Neural progenitor cell (in vitro differentiated cells): ENCODE data around the gene ANKRD2. TPM values are rescaled to one million over a fixed set of nuclear protein-coding genes. Genes with fewer than 3 reads are reported as not detected.
A peak's percentile ranks its signal among the peaks of the same experiment; 100 is the strongest.
"Not testable (repeated sequence)": the region's sequence is repeated elsewhere in the genome, so short reads cannot be mapped to it uniquely, and the experiment has no call there.

ENCODE experiments used
- DNase-seq: peaks from one replicate; pipeline ENCODE4 v3.0.0-alpha.2; 2016; ENCODE audit warnings: low spot score
- H2AFZ ChIP-seq: fragments of 200-600 bp; sonication (generic); replicated peaks from 2 replicates; pipeline ENCODE4 v1.6.1; 2016; ENCODE audit warnings: antibody characterized with exemption
- H3F3A ChIP-seq: fragments of 200-600 bp; sonication (generic); 2 replicates; pipeline ENCODE4 v1.6.1; 2016; ENCODE audit warnings: antibody characterized with exemption, low read depth
- H3K27ac ChIP-seq: fragments of 200-600 bp; sonication (generic); 2 replicates; pipeline ENCODE4 v1.5.1; 2016; ENCODE audit warnings: mild to moderate bottlenecking
- H3K27me3 ChIP-seq: fragments of 200-600 bp; sonication (generic); 2 replicates; pipeline ENCODE4 v1.6.1; 2016; ENCODE audit warnings: mild to moderate bottlenecking, moderate library complexity
- H3K36me3 ChIP-seq: fragments of 200-600 bp; sonication (generic); 2 replicates; pipeline ENCODE4 v1.5.1; 2016
- H3K4me1 ChIP-seq: fragments of 200-600 bp; sonication (generic); 2 replicates; pipeline ENCODE4 v1.6.1; 2016; ENCODE audit warnings: mixed run types
- H3K4me2 ChIP-seq: fragments of 200-600 bp; sonication (generic); 2 replicates; pipeline ENCODE4 v1.6.1; 2016
- H3K4me3 ChIP-seq: fragments of 200-600 bp; sonication (generic); 2 replicates; pipeline ENCODE4 v1.5.1; 2016
- H3K79me2 ChIP-seq: fragments of 200-600 bp; sonication (generic); 2 replicates; pipeline ENCODE4 v1.6.1; 2016; ENCODE audit warnings: low read depth
- H3K9ac ChIP-seq: fragments of 200-600 bp; sonication (generic); 2 replicates; pipeline ENCODE4 v1.6.1; 2016
- H3K9me3 ChIP-seq: fragments of 200-600 bp; sonication (generic); 2 replicates; pipeline ENCODE4 v1.5.1; 2016; ENCODE audit warnings: low read depth
- H4K20me1 ChIP-seq: fragments of 200-600 bp; sonication (generic); 2 replicates; pipeline ENCODE4 v1.6.1; 2016; ENCODE audit warnings: low read depth
- H3K27ac Mint-ChIP-seq: 3 replicates; pipeline ENCODE4 v1.8.0; 2021; ENCODE audit warnings: mixed read lengths
- H3K27me3 Mint-ChIP-seq: 2 replicates; pipeline ENCODE4 v1.8.0; 2022; ENCODE audit warnings: low read depth, mild to moderate bottlenecking, inconsistent platforms, moderate library complexity, mixed read lengths; ENCODE audit not compliant: insufficient read depth
- H3K36me3 Mint-ChIP-seq: 3 replicates; pipeline ENCODE4 v1.8.0; 2021; ENCODE audit warnings: mixed read lengths
- H3K4me1 Mint-ChIP-seq: 3 replicates; pipeline ENCODE4 v1.8.0; 2021; ENCODE audit warnings: mixed read lengths
- H3K4me3 Mint-ChIP-seq: 3 replicates; pipeline ENCODE4 v1.8.0; 2021; ENCODE audit warnings: mild to moderate bottlenecking, moderate library complexity, mixed read lengths
- H3K9me3 Mint-ChIP-seq: 3 replicates; pipeline ENCODE4 v1.8.0; 2020; ENCODE audit warnings: mixed read lengths
- EZH2 ChIP-seq: fragments of 200-600 bp; sonication (generic); IDR thresholded peaks from 2 replicates; pipeline ENCODE4 v1.6.1; 2017; ENCODE audit warnings: antibody characterized with exemption, mild to moderate bottlenecking, moderate library complexity
- EZH2phosphoT487 ChIP-seq: fragments of 200-600 bp; sonication (generic); IDR thresholded peaks from 2 replicates; pipeline ENCODE4 v1.6.1; 2017; ENCODE audit warnings: antibody characterized with exemption
- total RNA-seq: library from RNA; depleted of rRNA; stranded (reverse); fragments of >200 nt; gene quantifications from 2 replicates; pipeline ENCODE4 v1.2.3, GENCODE V29; 2015; ENCODE audit warnings: low replicate concordance
- TF ChIP-seq, protein P1 (sequence below): fragments of 200-600 bp; sonication (generic); IDR thresholded peaks from 2 replicates; pipeline ENCODE4 v1.5.1; 2017; ENCODE audit warnings: antibody characterized with exemption, mild to moderate bottlenecking

ANKRD2 gene
- total RNA-seq, 1 donor from 2014 or later: not detected

DNA sequence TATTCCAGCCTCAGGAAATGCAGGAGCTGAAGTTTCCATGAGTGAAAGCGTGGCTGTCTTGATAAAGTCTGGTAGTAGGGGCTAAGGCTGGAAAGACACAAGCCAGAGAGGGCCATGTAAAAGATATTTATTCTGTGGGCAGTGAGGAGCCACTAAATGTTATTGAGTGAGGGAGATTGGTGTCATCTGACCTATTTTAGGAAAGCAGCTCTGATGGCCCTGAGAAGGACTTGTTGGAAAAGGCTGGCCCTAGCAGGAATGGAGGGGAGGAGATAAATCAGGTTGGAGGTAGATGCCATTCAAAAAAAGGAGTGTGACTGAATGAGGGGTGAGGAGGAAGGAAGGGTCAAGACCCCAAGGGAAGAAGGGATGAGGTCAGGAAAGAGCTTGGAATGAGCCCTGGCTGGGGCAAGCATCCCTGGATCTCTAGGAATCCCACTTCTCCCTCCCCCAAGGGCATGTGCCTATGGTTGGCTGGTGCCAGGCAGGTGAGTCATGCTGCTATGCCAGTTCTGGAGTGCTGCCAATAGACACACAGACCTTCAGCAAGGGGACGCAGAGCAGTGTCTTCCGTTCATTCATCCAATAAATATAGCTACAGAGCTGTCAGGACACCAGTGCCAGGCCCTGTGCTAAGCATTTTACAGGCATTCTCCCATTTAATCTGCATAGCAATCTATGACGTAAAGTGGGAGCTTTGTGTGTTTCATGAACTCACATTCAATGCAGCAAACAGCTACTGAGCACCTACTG lies 2.0 kb downstream of the ANKRD2 start:
- DNase-seq: no peak

DNA sequence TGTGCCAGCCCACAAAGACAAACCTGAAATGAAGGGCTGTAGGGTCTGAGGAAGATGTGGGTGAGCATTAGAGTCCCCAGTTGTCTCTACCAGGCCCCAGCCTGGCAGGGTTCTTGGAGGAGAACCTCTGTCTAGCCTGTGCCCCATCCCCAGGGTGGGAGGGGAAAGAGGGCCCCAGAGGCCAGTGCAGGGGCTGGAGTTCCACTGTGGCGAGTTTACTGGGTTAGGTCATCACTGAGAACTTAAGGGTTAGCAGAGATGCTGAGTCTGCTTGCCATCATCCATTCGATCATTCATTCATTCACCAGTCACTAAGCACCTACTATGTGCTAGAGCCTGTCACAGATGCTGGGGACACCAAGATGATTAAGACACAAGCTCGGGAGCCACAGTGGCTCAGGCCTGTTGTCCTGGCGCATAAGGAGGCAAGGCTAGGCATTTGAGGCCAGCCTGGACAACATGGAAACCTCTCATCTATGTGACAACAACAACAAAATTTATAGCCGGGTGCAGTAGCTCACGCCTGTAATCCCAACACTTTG lies 2.6 kb downstream of the ANKRD2 start:
- H3K4me3 Mint-ChIP-seq: no peak overlapping the region
- Histone ChIP-seq H3K36me3 (no peaks in the 10 kb centered on the region), H3K9ac (no peak overlapping the region), H2AFZ (no peak overlapping the region), H4K20me1 (no peaks in the 10 kb centered on the region), H3F3A (no peaks in the 10 kb centered on the region), H3K79me2 (no peaks in the 10 kb centered on the region), H3K4me3 (no peak overlapping the region), H3K27ac (no peak overlapping the region), H3K9me3 (no peaks in the 10 kb centered on the region), H3K4me1 (no peaks in the 10 kb centered on the region), H3K4me2 (no peak overlapping the region), H3K27me3 (no peaks in the 10 kb centered on the region)
- H3K36me3 Mint-ChIP-seq: no peaks in the 10 kb centered on the region
- no peaks in the 10 kb centered on the region for H3K9me3 Mint-ChIP-seq
- H3K4me1 Mint-ChIP-seq: peaks cover 3% of the 10 kb centered on the region
- no peak overlapping the region for H3K27ac Mint-ChIP-seq
- no peak for DNase-seq
- no peak for TF ChIP-seq EZH2phosphoT487
- TF ChIP-seq, protein P1, sequence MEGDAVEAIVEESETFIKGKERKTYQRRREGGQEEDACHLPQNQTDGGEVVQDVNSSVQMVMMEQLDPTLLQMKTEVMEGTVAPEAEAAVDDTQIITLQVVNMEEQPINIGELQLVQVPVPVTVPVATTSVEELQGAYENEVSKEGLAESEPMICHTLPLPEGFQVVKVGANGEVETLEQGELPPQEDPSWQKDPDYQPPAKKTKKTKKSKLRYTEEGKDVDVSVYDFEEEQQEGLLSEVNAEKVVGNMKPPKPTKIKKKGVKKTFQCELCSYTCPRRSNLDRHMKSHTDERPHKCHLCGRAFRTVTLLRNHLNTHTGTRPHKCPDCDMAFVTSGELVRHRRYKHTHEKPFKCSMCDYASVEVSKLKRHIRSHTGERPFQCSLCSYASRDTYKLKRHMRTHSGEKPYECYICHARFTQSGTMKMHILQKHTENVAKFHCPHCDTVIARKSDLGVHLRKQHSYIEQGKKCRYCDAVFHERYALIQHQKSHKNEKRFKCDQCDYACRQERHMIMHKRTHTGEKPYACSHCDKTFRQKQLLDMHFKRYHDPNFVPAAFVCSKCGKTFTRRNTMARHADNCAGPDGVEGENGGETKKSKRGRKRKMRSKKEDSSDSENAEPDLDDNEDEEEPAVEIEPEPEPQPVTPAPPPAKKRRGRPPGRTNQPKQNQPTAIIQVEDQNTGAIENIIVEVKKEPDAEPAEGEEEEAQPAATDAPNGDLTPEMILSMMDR: no peak
- no peak for TF ChIP-seq EZH2
- peaks cover 3% of the 10 kb centered on the region for H3K27me3 Mint-ChIP-seq

More for the DNA sequence above, 2.0 kb downstream of the ANKRD2 start:
- Histone ChIP-seq H3K9me3 (no peaks in the 10 kb centered on the region), H2AFZ (no peak overlapping the region), H3F3A (no peaks in the 10 kb centered on the region), H3K4me3 (no peak overlapping the region), H3K36me3 (no peaks in the 10 kb centered on the region), H3K27me3 (no peaks in the 10 kb centered on the region), H3K79me2 (no peaks in the 10 kb centered on the region), H4K20me1 (no peaks in the 10 kb centered on the region), H3K27ac (no peak overlapping the region), H3K4me2 (no peak overlapping the region), H3K4me1 (no peaks in the 10 kb centered on the region), H3K9ac (no peak overlapping the region)
- Mint-ChIP-seq H3K27me3 (peaks cover 2% of the 10 kb centered on the region), H3K36me3 (no peaks in the 10 kb centered on the region), H3K4me3 (no peak overlapping the region), H3K9me3 (no peaks in the 10 kb centered on the region), H3K27ac (peak overlapping the region; percentile 23), H3K4me1 (peaks cover 3% of the 10 kb centered on the region)
- TF ChIP-seq EZH2: no peak
- TF ChIP-seq EZH2phosphoT487: no peak
- TF ChIP-seq, protein P1: no peak

DNA sequence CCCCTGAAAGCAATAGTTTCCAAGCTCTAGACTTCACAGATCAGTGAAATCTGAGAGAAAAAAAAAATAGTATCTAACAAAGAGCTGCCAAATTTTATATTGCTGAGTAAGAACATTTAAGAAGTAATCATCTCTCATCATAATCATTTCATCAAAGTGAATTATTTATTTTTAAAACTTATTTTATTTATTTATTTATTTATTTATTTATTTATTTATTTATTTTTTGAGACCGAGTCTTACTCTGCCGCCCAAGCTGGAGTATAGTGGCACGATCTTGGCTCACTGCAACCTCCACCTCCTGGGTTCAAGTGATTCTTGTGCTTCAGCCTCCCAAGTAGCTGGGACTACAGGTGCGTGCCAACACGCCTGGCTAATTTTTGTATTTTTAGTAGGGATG lies 3.9 kb downstream of the ANKRD2 start:
- not testable (repeated sequence) for H3K4me3 ChIP-seq, H3K36me3 ChIP-seq, H3K27me3 Mint-ChIP-seq, H3K9me3 ChIP-seq, H3K27me3 ChIP-seq, H3K4me1 ChIP-seq, DNase-seq, H3K27ac Mint-ChIP-seq, H3K36me3 Mint-ChIP-seq, H3K79me2 ChIP-seq, H3K4me3 Mint-ChIP-seq, H3K9ac ChIP-seq, H3K27ac ChIP-seq, H3K4me1 Mint-ChIP-seq, H3F3A ChIP-seq, H3K4me2 ChIP-seq, H4K20me1 ChIP-seq, H3K9me3 Mint-ChIP-seq
- peak overlapping the region; percentile 50 for H2AFZ ChIP-seq

DNA sequence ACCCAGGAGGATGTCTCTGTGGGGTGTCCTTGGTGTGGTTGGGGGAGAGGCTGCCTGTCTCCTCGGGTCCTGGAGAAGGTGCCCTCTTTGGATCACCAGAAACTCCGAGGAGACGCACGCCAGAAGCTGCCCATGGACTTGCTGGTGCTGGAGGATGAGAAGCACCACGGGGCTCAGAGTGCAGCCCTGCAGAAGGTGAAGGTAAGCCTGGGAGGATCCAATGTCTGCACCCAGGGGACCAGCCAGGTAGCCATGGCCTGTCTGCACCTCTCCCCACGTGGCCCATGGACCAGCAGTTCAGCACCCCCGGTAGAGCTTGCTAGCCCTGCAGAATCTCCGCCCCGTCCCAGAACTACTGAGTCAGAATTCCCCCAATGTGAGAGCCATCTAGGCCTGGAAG lies 5.1 kb downstream of the ANKRD2 start:
- H3K27me3 ChIP-seq: no peaks in the 10 kb centered on the region
- H3K4me3 ChIP-seq: no peak overlapping the region
- no peaks in the 10 kb centered on the region for H3K4me1 ChIP-seq
- TF ChIP-seq EZH2phosphoT487: no peak
- TF ChIP-seq, protein P1: no peak
- TF ChIP-seq EZH2: no peak
- no peaks in the 10 kb centered on the region for H3K36me3 ChIP-seq
- Mint-ChIP-seq H3K27ac (no peak overlapping the region), H3K36me3 (no peaks in the 10 kb centered on the region), H3K4me1 (peaks cover 3% of the 10 kb centered on the region), H3K9me3 (no peaks in the 10 kb centered on the region), H3K4me3 (no peak overlapping the region), H3K27me3 (peaks cover 3% of the 10 kb centered on the region)
- no peaks in the 10 kb centered on the region for H3K79me2 ChIP-seq
- no peak overlapping the region for H3K9ac ChIP-seq
- no peaks in the 10 kb centered on the region for H3F3A ChIP-seq
- H3K9me3 ChIP-seq: no peaks in the 10 kb centered on the region
- DNase-seq: no peak
- no peaks in the 10 kb centered on the region for H4K20me1 ChIP-seq
- H2AFZ ChIP-seq: no peak overlapping the region
- no peak overlapping the region for H3K27ac ChIP-seq
- no peak overlapping the region for H3K4me2 ChIP-seq
